PC-9 (cell line): ENCODE data around the gene TMPO. TPM values are rescaled to one million over a fixed set of nuclear protein-coding genes. Genes with fewer than 3 reads are reported as not detected.
A peak's percentile ranks its signal among the peaks of the same experiment; 100 is the strongest.

Source experiments
- BruUV-seq: library from RNA; stranded (reverse); fragments of 400-500 nt; replicated peaks from 2 replicates; lab custom pipeline; 2021; lab: Mats Ljungman, UMichigan
- CTCF ChIA-PET: fragments of 300-600 bp; sonication (Branson Sonifier 250); formaldehyde crosslinking; loops from one replicate; lab custom pipeline; 2022; ENCODE audit warnings: antibody characterized with exemption; lab: Charles Lee
- POLR2A ChIA-PET: fragments of 300-600 bp; sonication (Branson Sonifier 250); formaldehyde crosslinking; loops from one replicate; lab custom pipeline; 2022; ENCODE audit warnings: antibody characterized with exemption; ENCODE audit not compliant: unreplicated experiment; lab: Charles Lee
- DNase-seq, 2 experiments: peaks; one replicate each; pipeline versions ENCODE4 v3.0.0 to v3.0.0-alpha.2; 2015 to 2022; ENCODE audit warnings: mixed read lengths in 1 of 2
- H2AFZ ChIP-seq: fragments of 200-600 bp; sonication (generic); 2 replicates; pipeline ENCODE4 v1.8.1; 2017; ENCODE audit warnings: antibody characterized with exemption
- H3F3A ChIP-seq: fragments of 200-600 bp; sonication (generic); 2 replicates; pipeline ENCODE4 v1.8.1; 2017; ENCODE audit warnings: antibody characterized with exemption, mild to moderate bottlenecking, low read depth; ENCODE audit not compliant: insufficient read depth
- H3K27ac ChIP-seq: fragments of 200-600 bp; sonication (generic); 2 replicates; pipeline ENCODE4 v1.6.1; 2016; ENCODE audit warnings: mixed run types
- H3K27me3 ChIP-seq: fragments of 200-600 bp; sonication (generic); 2 replicates; pipeline ENCODE4 v1.6.1; 2016; ENCODE audit warnings: low read depth, mixed run types; ENCODE audit not compliant: insufficient read depth
- H3K36me3 ChIP-seq: fragments of 200-600 bp; sonication (generic); 2 replicates; pipeline ENCODE4 v1.6.1; 2016; ENCODE audit warnings: low read depth, mixed run types
- H3K4me1 ChIP-seq: fragments of 200-600 bp; sonication (generic); replicated peaks from 2 replicates; pipeline ENCODE4 v1.6.1; 2016; ENCODE audit warnings: mixed run types; ENCODE audit not compliant: insufficient read depth
- H3K4me2 ChIP-seq: fragments of 200-600 bp; sonication (generic); 2 replicates; pipeline ENCODE4 v1.6.1; 2017; ENCODE audit warnings: mixed run types
- H3K4me3 ChIP-seq: fragments of 200-600 bp; sonication (generic); 2 replicates; pipeline ENCODE4 v1.6.1; 2016; ENCODE audit warnings: mixed run types
- H3K79me2 ChIP-seq: fragments of 200-600 bp; sonication (generic); 2 replicates; pipeline ENCODE4 v1.6.1; 2017; ENCODE audit warnings: low read depth, mixed run types
- H3K9me2 ChIP-seq: fragments of 200-600 bp; sonication (generic); 2 replicates; pipeline ENCODE4 v1.8.1; 2017; ENCODE audit warnings: mild to moderate bottlenecking; ENCODE audit not compliant: insufficient read depth
- H3K9me3 ChIP-seq: fragments of 200-600 bp; sonication (generic); 2 replicates; pipeline ENCODE4 v1.8.1; 2016; ENCODE audit warnings: low read depth; ENCODE audit not compliant: insufficient read depth
- H4K20me1 ChIP-seq: fragments of 200-600 bp; sonication (generic); 2 replicates; pipeline ENCODE4 v1.8.1; 2017; ENCODE audit not compliant: insufficient read depth
- CTCF ChIP-seq: fragments of 200-600 bp; sonication (generic); conservative IDR thresholded peaks from 2 replicates; pipeline ENCODE4 v1.6.1; 2017; ENCODE audit warnings: mixed run types, antibody characterized with exemption, mild to moderate bottlenecking, moderate library complexity
- EZH2 ChIP-seq: fragments of 200-600 bp; sonication (generic); IDR thresholded peaks from 2 replicates; pipeline ENCODE4 v1.8.0; 2017; ENCODE audit warnings: antibody characterized with exemption, low read depth
- intact Hi-C: fragments of 100-400 bp; cut with micrococcal nuclease; formaldehyde crosslinking; loops from one replicate; pipeline ENCODE4 v1.10.0; 2022; ENCODE audit not compliant: unreplicated experiment
- total RNA-seq: library from RNA; stranded (reverse); gene quantifications from 2 replicates; pipeline ENCODE4 v1.2.3, GENCODE V29; 2021

TMPO gene
- total RNA-seq, 1 experiment from 2014 or later: 171 TPM

DNA sequence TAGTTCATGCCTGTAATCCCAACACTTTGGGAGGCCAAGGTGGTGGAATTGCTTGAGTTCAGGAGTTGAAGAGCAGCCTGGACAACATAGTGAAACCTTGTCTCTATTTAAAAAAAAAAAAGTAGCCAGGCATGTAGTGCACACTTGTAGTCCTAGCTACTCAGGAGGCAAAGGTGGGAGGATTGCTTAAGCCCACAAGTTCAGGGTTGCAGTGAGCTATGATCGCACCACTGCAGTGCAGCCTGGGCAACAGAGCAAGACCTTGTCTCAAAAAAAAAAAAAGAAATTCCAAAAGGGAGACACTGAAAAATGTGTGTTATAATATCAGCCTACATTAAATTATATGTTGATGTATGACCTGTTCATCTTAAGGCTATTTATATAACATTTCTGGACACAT, 14.7 kb downstream of the TMPO start:
- H3K4me2 ChIP-seq: no peak overlapping the region
- H3F3A ChIP-seq: peaks cover 13% of the 10 kb centered on the region
- H3K9me2 ChIP-seq: no peaks in the 10 kb centered on the region
- H4K20me1 ChIP-seq: peaks cover 5% of the 10 kb centered on the region
- DNase-seq: no peak
- H3K36me3 ChIP-seq: peaks cover 25% of the 10 kb centered on the region
- no peak overlapping the region for H2AFZ ChIP-seq
- H3K27me3 ChIP-seq: no peaks in the 10 kb centered on the region
- H3K9me3 ChIP-seq: no peaks in the 10 kb centered on the region
- H3K4me3 ChIP-seq: no peak overlapping the region
- peaks cover 59% of the 10 kb centered on the region for H3K79me2 ChIP-seq
- ChIA-PET POLR2A (no interaction called here), CTCF (no interaction called here)
- BruUV-seq: no TSS peak
- H3K4me1 ChIP-seq: no peaks in the 10 kb centered on the region
- H3K27ac ChIP-seq: no peak overlapping the region
- intact Hi-C loops: no loop called here
- TF ChIP-seq CTCF: no peak
- TF ChIP-seq EZH2: no peak

DNA sequence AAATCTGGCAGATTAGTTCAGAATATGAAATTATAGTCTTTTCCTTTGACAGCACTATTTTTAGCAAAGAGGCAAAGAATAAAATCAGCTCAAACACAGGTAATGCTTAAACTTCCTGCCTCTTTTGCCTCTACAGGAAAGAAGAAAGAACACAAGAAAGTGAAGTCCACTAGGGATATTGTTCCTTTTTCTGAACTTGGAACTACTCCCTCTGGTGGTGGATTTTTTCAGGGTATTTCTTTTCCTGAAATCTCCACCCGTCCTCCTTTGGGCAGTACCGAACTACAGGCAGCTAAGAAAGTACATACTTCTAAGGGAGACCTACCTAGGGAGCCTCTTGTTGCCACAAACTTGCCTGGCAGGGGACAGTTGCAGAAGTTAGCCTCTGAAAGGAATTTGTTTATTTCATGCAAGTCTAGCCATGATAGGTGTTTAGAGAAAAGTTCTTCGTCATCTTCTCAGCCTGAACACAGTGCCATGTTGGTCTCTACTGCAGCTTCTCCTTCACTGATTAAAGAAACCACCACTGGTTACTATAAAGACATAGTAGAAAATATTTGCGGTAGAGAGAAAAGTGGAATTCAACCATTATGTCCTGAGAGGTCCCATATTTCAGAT, 17.4 kb downstream of the TMPO start:
- no TSS peak for BruUV-seq

DNA sequence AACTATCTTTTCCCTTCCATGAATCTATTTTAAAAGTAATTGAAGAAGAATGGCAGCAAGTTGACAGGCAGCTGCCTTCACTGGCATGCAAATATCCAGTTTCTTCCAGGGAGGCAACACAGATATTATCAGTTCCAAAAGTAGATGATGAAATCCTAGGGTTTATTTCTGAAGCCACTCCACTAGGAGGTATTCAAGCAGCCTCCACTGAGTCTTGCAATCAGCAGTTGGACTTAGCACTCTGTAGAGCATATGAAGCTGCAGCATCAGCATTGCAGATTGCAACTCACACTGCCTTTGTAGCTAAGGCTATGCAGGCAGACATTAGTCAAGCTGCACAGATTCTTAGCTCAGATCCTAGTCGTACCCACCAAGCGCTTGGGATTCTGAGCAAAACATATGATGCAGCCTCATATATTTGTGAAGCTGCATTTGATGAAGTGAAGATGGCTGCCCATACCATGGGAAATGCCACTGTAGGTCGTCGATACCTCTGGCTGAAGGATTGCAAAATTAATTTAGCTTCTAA, 18.4 kb downstream of the TMPO start:
- intact Hi-C loops: no loop called here
- POLR2A ChIA-PET: no interaction called here
- Histone ChIP-seq H3K4me3 (no peak overlapping the region), H4K20me1 (no peaks in the 10 kb centered on the region), H3K4me1 (no peaks in the 10 kb centered on the region), H3K27me3 (no peaks in the 10 kb centered on the region), H3K79me2 (peaks cover 39% of the 10 kb centered on the region), H3K9me2 (no peaks in the 10 kb centered on the region), H3K4me2 (no peak overlapping the region), H3K36me3 (peaks cover 33% of the 10 kb centered on the region), H3F3A (peaks cover 21% of the 10 kb centered on the region), H3K27ac (peak overlapping the region; percentile 35), H3K9me3 (no peaks in the 10 kb centered on the region), H2AFZ (no peak overlapping the region)
- CTCF ChIA-PET: interaction anchor here (1.6 kb wide), 1 partner anchor 94 kb away, joined by 3 read pairs; no protein-coding TSS in a partner anchor
- TF ChIP-seq EZH2 (no peak), CTCF (no peak)
- no peak for DNase-seq
- no TSS peak for BruUV-seq

More for the DNA sequence above, 17.4 kb downstream of the TMPO start:
- Histone ChIP-seq H4K20me1 (peaks cover 1% of the 10 kb centered on the region; the same call in 1 of the 2 replicates), H3K9me3 (no peaks in the 10 kb centered on the region), H3K4me3 (no peak overlapping the region), H3K4me1 (no peaks in the 10 kb centered on the region), H3K9me2 (no peaks in the 10 kb centered on the region), H2AFZ (no peak overlapping the region), H3K27ac (peak overlapping the region; percentile 35; the same call in 1 of the 2 replicates), H3K4me2 (no peak overlapping the region), H3K27me3 (no peaks in the 10 kb centered on the region), H3K79me2 (peaks cover 48% of the 10 kb centered on the region), H3F3A (peaks cover 21% of the 10 kb centered on the region), H3K36me3 (peaks cover 30% of the 10 kb centered on the region)
- CTCF ChIA-PET: interaction anchor here (0.5 to 1.6 kb wide), 4 partner anchors 34 to 115 kb away, joined by 3 to 8 read pairs (median 4); no protein-coding TSS in a partner anchor
- POLR2A ChIA-PET: no interaction called here
- TF ChIP-seq EZH2 (no peak), CTCF (peak; percentile 79)
- DNase-seq: peak in 1 of 2 experiments; percentile 39
- intact Hi-C loops: loop anchor here (1.0 kb wide), 1 partner anchor 122 kb away; no protein-coding TSS in a partner anchor
